ENCODE results near the gene CIAO3. TPM values are rescaled to one million over a fixed set of nuclear protein-coding genes. Genes with fewer than 3 reads are reported as not detected.

The CIAO3 gene
- total and polyA plus RNA-seq, 10 of the 15 experiments (the other 5 are each of a cell fraction or from before 2014, with no cell fraction given), result 1.4 to 37.5 (median 30.8) TPM

- TF ChIP-seq SMC3 (IDR thresholded peaks at IDR 0.05; ENCODE audit: borderline replicate concordance, low read length), result no peak
- TF ChIP-seq NR2F1 (conservative IDR thresholded peaks at IDR 0.05), result no peak
- TF ChIP-seq ESRRA (IDR thresholded peaks at IDR 0.05; ENCODE audit: low read length), result no peak
- no peak for TF ChIP-seq MTA2 (IDR thresholded peaks at IDR 0.05; ENCODE audit: low read depth)
- no peak for TF ChIP-seq SMAD5 (IDR thresholded peaks at IDR 0.05; ENCODE audit: low read depth)
- no peak for TF ChIP-seq CREM (IDR thresholded peaks at IDR 0.05; ENCODE audit: low read depth)
Measured at GRCh38 chr16:766008-766819, 25.4 kb upstream of the CIAO3 start (continued).

- 79% methylated on average over 29 of the region's 29 CpGs for whole genome bisulfite sequencing (ENCODE audit: insufficient coverage, insufficient replicate concordance, low lambda C conversion rate, missing lambda C conversion rate)
- CTCF ChIA-PET, result no interaction called here
- H3K27ac ChIP-seq (ENCODE audit: control insufficient read depth, insufficient read depth), result no peak overlapping the region
- TF ChIP-seq FOS (IDR thresholded peaks at IDR 0.05; ENCODE audit: borderline replicate concordance, extremely low read depth, insufficient read length) (no peak), GABPA (IDR thresholded peaks at IDR 0.05; ENCODE audit: low read depth) (no peak), YBX1 (IDR thresholded peaks at IDR 0.05) (no peak), SUZ12 (IDR thresholded peaks at IDR 0.05; ENCODE audit: unreplicated experiment) (no peak), USF2 (IDR thresholded peaks at IDR 0.05; ENCODE audit: borderline replicate concordance, low read depth, low read length) (no peak), E2F4 (IDR thresholded peaks at IDR 0.05; ENCODE audit: low read depth, low read length) (no peak), HDAC6 (IDR thresholded peaks at IDR 0.05; ENCODE audit: unreplicated experiment) (no peak), MAX (IDR thresholded peaks at IDR 0.05; ENCODE audit: low read depth, low read length) (no peak), CREB1 (IDR thresholded peaks at IDR 0.05; ENCODE audit: low read depth) (no peak), ZNF207 (IDR thresholded peaks at IDR 0.05; ENCODE audit: borderline replicate concordance) (no peak), ZBTB40 (IDR thresholded peaks at IDR 0.05; ENCODE audit: borderline replicate concordance) (no peak), NR2C2 (IDR thresholded peaks at IDR 0.05; ENCODE audit: borderline replicate concordance, control insufficient read depth, insufficient read length, low read depth) (no peak)
Measured at GRCh38 chr16:765488-765865, 24.7 kb upstream of the CIAO3 start.

More at GRCh38 chr16:765488-765865, 24.7 kb upstream of the CIAO3 start:
- ChIA-PET POLR2A (no interaction called here), SMC1A (ENCODE audit: uncharacterized antibody, unreplicated experiment) (no interaction called here), RAD21 (ENCODE audit: unreplicated experiment) (no interaction called here)
- no peaks in the 10 kb centered on the region for H3K79me2 ChIP-seq (ENCODE audit: control insufficient read depth, insufficient read depth, low read length)
- no peaks in the 10 kb centered on the region for H3K27me3 ChIP-seq (replicated peaks in 1 of 2; ENCODE audit: control insufficient read depth in 2 of 2, insufficient read depth in 2 of 2, low read length in 1 of 2)
- H3K4me2 ChIP-seq (ENCODE audit: control insufficient read depth, insufficient read depth), result no peak overlapping the region
- FAIRE-seq (no peak), DNase-seq (ENCODE audit: low read depth, low spot score) (no peak), ATAC-seq (no peak)
- in situ Hi-C loops (cut with MboI), result no loop called here
- H3K9me3 ChIP-seq (replicated peaks; ENCODE audit: control insufficient read depth, insufficient read depth, low read length), result no peaks in the 10 kb centered on the region
- intact Hi-C loops (cut with micrococcal nuclease; ENCODE audit: unreplicated experiment), result no loop called here
- no peak overlapping the region for H2AFZ ChIP-seq (ENCODE audit: control insufficient read depth, low read depth, low read length)
- no peak overlapping the region for H3K9ac ChIP-seq (ENCODE audit: control insufficient read depth, insufficient read depth, low read length)
- no TSS peak for BruUV-seq (replicated peaks)
- H4K20me1 ChIP-seq (ENCODE audit: control insufficient read depth, insufficient read depth), result no peaks in the 10 kb centered on the region
- no peaks in the 10 kb centered on the region for H3K4me1 ChIP-seq (ENCODE audit: control insufficient read depth, insufficient read depth, low read length)
- no peaks in the 10 kb centered on the region for H3K36me3 ChIP-seq (ENCODE audit: control insufficient read depth in 2 of 2, insufficient read depth in 2 of 2, low read length in 1 of 2)
- H3K4me3 ChIP-seq, result no peak overlapping the region

Data from GM12878 (cell line).